HepG2 (cell line): ENCODE results near the gene UBTD1.

Source experiments
- PHF21A ChIP-seq: sonication (generic); formaldehyde crosslinking; IDR thresholded peaks from 2 replicates; pipeline ENCODE4 v1.5.0; 2020; ENCODE audit warnings: mild to moderate bottlenecking, missing genetic modification reagents
- SIN3A ChIP-seq: IDR thresholded peaks from 2 replicates; pipeline ENCODE4 v1.6.1; 2011; ENCODE audit warnings: low read depth, mild to moderate bottlenecking, control low read depth, low read length, borderline replicate concordance
- ZNF3 ChIP-seq: IDR thresholded peaks from 2 replicates; pipeline ENCODE4 v1.7.0; 2017; ENCODE audit warnings: inconsistent platforms
- TF ChIP-seq, protein P1 (sequence below): sonication (generic); formaldehyde crosslinking; IDR thresholded peaks from 2 replicates; pipeline ENCODE4 v1.5.0; 2020; ENCODE audit warnings: mild to moderate bottlenecking, missing genetic modification reagents, moderate library complexity

DNA sequence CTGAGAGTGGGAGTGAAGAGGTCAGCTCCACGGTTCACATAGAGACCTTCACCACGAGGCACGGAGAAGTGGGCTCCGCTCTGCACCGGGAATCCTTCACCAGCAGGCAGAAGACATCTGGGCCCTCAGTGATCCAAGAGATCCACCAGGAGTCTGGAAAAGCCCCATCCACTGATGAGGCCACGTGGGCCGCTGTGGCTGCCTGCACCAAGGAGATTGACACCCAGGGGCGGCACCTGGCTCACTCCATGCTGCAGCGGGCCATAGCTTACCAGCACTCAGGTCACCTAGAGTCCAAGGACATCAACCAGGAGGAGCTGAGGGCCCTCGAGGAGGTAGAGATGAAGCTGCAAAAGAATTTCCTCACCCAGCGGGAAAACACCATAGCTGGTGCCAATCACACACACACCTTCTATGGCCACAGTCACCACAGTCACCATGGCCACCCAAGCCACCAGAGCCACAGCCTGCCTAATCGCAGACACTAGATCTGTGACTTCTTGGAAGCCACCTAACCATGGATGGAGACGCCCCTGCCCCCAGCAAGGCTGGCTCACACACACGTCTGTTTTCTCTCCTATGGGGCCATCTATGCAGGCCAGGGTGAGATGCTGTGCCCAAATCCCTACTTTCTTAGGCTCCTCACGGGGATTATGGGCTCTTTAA, 91.5 kb downstream of the UBTD1 start:
- no peak for TF ChIP-seq ZNF3 (CRISPR knock-in tag)
- TF ChIP-seq, protein P1, sequence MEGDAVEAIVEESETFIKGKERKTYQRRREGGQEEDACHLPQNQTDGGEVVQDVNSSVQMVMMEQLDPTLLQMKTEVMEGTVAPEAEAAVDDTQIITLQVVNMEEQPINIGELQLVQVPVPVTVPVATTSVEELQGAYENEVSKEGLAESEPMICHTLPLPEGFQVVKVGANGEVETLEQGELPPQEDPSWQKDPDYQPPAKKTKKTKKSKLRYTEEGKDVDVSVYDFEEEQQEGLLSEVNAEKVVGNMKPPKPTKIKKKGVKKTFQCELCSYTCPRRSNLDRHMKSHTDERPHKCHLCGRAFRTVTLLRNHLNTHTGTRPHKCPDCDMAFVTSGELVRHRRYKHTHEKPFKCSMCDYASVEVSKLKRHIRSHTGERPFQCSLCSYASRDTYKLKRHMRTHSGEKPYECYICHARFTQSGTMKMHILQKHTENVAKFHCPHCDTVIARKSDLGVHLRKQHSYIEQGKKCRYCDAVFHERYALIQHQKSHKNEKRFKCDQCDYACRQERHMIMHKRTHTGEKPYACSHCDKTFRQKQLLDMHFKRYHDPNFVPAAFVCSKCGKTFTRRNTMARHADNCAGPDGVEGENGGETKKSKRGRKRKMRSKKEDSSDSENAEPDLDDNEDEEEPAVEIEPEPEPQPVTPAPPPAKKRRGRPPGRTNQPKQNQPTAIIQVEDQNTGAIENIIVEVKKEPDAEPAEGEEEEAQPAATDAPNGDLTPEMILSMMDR (CRISPR knock-in tag): no peak
- no peak for TF ChIP-seq SIN3A
- TF ChIP-seq PHF21A (CRISPR knock-in tag): no peak
